ENCODE measurements around the gene CRYZ.

DNA sequence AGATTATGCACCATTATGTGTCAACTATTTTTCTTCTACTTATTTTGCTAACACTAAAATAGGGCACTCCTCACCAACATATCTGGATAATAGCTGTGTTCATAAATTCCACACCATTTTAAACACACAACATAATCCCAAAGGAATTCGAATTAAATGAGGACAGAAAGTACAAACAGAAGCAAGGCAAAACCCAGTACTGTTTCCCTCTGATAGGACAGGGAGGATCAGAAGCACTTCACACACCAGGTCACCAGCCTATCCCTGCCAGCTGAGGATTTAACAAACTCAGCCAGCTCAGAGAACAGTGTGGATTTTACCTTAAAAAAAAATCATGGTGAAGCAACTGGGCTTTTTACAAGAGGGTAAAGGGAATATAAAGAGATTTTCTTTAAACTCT is 20.0 kb downstream of the CRYZ start:
- TF ChIP-seq POLR2A (IDR thresholded peaks at IDR 0.05; ENCODE audit: low read length) (no peak), GATA1 (IDR thresholded peaks at IDR 0.05; ENCODE audit: low read depth, low read length) (no peak)
